ENCODE data around the gene C19orf18. TPM values are rescaled to one million over a fixed set of nuclear protein-coding genes. Genes with fewer than 3 reads are reported as not detected.

The C19orf18 gene
- total RNA-seq, 1 donor, result under 0.01 TPM

DNA sequence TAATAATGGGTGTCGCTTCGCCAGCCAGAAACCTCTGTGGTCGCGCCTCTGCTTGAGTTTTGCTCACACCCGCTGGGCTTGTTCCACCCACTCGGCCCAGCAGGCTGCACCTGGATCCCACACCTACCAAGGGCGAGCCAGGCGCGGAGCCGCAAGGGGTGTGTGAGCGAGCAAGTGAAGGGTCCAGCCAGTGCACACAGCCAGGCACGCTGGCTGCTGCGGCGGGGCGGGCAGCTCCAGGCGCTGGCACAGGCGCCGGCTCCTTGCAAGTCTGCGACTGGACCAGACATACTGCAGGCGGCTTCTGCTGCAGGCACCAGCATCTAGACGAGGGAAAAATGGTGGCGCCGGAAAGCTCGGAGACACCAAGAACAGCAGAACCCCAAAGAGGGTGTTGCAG, 25.0 kb downstream of the C19orf18 start:
- DNase-seq (ENCODE audit: low read depth), result no peak
- H3K4me3 ChIP-seq (ENCODE audit: low read depth, low read length), result no peak overlapping the region

DNA sequence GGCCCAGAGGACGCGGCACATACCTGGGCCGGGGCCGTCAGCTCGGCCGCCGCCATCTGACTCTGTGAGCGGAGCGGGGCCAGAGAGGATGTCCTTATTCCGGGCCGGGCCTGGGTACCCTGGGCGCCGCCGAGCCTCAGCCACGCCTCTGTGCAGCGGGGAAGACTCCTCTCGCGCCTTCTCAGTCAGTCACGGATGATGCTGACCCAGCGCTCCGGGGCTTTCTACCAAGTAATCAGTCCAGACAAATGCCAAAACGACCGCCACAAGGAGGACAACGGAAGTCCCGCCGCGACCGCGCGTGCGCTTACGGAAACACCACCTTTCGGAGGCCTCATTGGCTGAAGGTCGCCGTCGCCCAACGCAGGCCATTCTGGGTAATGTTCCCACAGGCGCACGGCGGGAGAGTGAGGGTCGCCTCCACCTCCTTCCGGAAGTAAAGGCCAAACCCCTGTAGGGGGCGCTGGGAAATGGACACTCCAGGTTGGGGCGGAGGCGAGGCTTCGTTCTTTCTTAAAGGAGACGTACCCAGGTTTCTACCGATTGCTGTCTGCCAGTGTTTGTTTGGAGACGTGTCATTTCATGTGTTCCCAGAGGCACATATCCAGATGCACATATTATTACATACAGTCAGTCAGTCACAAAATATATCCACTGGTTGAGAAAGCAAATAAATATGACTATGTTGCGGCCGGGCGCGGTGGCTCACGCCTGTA, 26.8 kb downstream of the C19orf18 start, which contains the start of gene ZNF256:
Gene ZNF256, minus strand, starts transcription at position 288 of the 716 bp plus-strand sequence. Its CDS starts 232 bp downstream, at position 56.
- peak; percentile 97 for DNase-seq (ENCODE audit: low read depth)
- TF ChIP-seq, protein P1, sequence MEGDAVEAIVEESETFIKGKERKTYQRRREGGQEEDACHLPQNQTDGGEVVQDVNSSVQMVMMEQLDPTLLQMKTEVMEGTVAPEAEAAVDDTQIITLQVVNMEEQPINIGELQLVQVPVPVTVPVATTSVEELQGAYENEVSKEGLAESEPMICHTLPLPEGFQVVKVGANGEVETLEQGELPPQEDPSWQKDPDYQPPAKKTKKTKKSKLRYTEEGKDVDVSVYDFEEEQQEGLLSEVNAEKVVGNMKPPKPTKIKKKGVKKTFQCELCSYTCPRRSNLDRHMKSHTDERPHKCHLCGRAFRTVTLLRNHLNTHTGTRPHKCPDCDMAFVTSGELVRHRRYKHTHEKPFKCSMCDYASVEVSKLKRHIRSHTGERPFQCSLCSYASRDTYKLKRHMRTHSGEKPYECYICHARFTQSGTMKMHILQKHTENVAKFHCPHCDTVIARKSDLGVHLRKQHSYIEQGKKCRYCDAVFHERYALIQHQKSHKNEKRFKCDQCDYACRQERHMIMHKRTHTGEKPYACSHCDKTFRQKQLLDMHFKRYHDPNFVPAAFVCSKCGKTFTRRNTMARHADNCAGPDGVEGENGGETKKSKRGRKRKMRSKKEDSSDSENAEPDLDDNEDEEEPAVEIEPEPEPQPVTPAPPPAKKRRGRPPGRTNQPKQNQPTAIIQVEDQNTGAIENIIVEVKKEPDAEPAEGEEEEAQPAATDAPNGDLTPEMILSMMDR (IDR thresholded peaks at IDR 0.05; ENCODE audit: insufficient read depth, low read depth, low read length), result peak; percentile 54
- H3K4me3 ChIP-seq (ENCODE audit: low read depth, low read length), result peak within 1 kb of the TSS; percentile 93

More for the DNA sequence above, 25.0 kb downstream of the C19orf18 start:
- TF ChIP-seq, protein P1 (IDR thresholded peaks at IDR 0.05; ENCODE audit: insufficient read depth, low read depth, low read length), result no peak

DNA sequence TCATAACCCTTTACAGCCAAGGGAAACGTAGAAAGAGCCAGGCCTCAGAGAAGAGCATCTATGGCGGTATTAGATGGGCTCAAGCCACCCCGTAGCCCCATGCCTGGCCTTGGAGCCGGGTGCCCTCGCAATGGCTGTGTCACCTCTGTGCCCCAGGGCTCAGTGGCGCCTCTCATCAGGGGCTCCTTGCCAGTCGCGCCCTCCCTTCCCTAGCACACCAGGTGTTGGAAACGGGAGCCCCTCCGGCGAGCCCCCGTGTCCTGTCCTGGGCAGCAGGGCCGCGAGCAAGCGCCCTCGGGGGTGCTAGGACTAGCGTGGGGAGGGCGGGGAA, 27.3 kb downstream of the C19orf18 start:
- H3K4me3 ChIP-seq (ENCODE audit: low read depth, low read length), result peak overlapping the region; percentile 93
- TF ChIP-seq, protein P1 (IDR thresholded peaks at IDR 0.05; ENCODE audit: insufficient read depth, low read depth, low read length), result no peak
- no peak for DNase-seq (ENCODE audit: low read depth)

DNA sequence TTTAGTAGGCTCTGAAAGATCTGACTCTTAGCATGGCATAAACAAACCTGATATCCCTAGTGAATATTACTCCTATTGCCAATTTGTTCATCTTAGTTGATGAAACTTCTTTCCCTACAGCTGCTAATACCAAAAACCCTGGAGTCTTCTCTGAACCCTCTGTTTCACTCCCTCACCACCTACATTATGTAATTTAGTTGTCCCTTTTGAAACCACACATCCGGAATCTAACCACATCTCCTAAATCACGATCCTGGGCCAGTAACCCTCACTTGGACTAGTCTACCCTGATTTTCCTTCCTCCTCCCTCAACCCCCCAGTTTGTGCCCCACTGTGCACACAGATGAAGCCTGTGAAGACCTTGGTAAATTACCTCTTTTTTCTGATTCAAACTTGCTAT, 28.0 kb downstream of the C19orf18 start:
- peak overlapping the region; percentile 93 for H3K4me3 ChIP-seq (ENCODE audit: low read depth, low read length)
- DNase-seq (ENCODE audit: low read depth), result no peak
- TF ChIP-seq, protein P1 (IDR thresholded peaks at IDR 0.05; ENCODE audit: insufficient read depth, low read depth, low read length), result no peak

DNA sequence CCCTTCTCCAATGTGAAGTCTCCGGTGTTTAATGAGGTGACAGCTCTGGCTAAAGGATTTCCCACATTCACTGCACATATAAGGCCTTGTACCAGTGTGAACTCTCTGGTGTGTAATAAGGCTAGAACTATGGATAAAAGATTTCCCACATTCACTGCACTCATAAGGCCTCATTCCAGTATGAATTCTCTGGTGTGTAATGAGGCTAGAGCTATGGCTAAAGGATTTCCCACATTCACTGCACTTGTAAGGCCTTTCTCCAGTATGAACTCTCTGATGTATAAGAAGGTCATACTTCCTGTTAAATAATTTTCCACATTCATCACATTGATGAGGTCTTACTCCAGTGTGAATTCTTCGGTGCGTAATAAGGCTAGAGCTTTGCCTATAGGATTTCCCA, 32.7 kb downstream of the C19orf18 start:
- TF ChIP-seq, protein P1 (IDR thresholded peaks at IDR 0.05; ENCODE audit: insufficient read depth, low read depth, low read length), result no peak
- no peak overlapping the region for H3K4me3 ChIP-seq (ENCODE audit: low read depth, low read length)
- DNase-seq (ENCODE audit: low read depth), result no peak

DNA sequence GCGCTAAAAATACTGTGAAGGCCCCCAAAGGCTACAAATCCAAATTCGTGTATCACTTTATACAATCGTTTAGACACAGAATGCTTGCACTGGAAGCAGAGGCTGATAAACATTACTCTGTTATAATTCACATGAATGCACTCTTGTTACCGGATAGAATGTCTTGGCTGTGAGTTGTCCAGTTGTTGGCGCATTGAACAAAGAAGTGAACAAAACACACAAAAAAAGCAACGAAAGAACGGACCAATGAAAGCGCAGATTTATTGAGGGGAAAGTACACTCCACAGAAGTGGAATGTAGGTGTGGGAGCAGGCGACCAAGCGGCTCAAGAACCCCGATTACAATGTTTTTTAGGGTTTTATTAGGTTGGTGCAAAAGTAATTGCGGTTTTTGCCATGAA, 38.6 kb downstream of the C19orf18 start:
- no peak for DNase-seq (ENCODE audit: low read depth)
- no peak overlapping the region for H3K4me3 ChIP-seq (ENCODE audit: low read depth, low read length)
- TF ChIP-seq, protein P1 (IDR thresholded peaks at IDR 0.05; ENCODE audit: insufficient read depth, low read depth, low read length), result no peak
